Body of pancreas (tissue), 4 donors: ENCODE data around the gene TACO1. TPM values are rescaled to one million over a fixed set of nuclear protein-coding genes. Genes with fewer than 3 reads are reported as not detected.

Experiments used
- ATAC-seq: fragments of 150-250 bp; one replicate; pipeline ENCODE4 v1.9.1; 2016
- DNase-seq, 4 donors: peaks; one replicate each; pipeline ENCODE4 v3.0.0-alpha.2; 2019
- H3K27ac ChIP-seq, 4 donors: fragments of 200-600 bp; sonication (generic); 1 replicate in 3 of 4; 2 replicates in 1 of 4; pipeline versions ENCODE4 v1.5.1 to v1.6.1; 2016 to 2019; ENCODE audit warnings: mild to moderate bottlenecking in 1 of 4, mixed read lengths in 1 of 4, moderate library complexity in 1 of 4
- H3K27me3 ChIP-seq, 2 donors: fragments of 200-600 bp; sonication (generic); one replicate each; pipeline ENCODE4 v1.6.0; 2016; ENCODE audit warnings: mild to moderate bottlenecking in 1 of 2
- H3K36me3 ChIP-seq, 2 donors: fragments of 200-600 bp; sonication (generic); replicated peaks in 1 of 2; 2 replicates each; pipeline ENCODE4 v1.5.1; 2016; ENCODE audit warnings: low read depth in 2 of 2; ENCODE audit not compliant: insufficient read depth in 1 of 2
- H3K4me1 ChIP-seq: fragments of 200-600 bp; sonication (generic); one replicate; pipeline ENCODE4 v1.6.0; 2016
- H3K4me3 ChIP-seq, 2 donors: fragments of 200-600 bp; sonication (generic); 1 replicate in 1 of 2; 2 replicates in 1 of 2; pipeline ENCODE4 v1.5.1; 2016 to 2019
- H3K9me3 ChIP-seq, 3 donors: fragments of 200-600 bp; sonication (generic); 1 replicate in 2 of 3; 2 replicates in 1 of 3; pipeline ENCODE4 v1.5.1; 2016
- CTCF ChIP-seq, 7 experiments: fragments of 450-650 bp in 4 of 7; fragments of 200-600 bp in 3 of 7; sonication (generic) in 3 of 7; IDR thresholded peaks; one replicate each; pipeline ENCODE4 v1.5.1; 2016 to 2019; ENCODE audit warnings: antibody characterized with exemption in 7 of 7
- POLR2A ChIP-seq, 3 donors: fragments of 450-650 bp; IDR thresholded peaks; one replicate each; pipeline ENCODE4 v1.6.1; 2016; ENCODE audit warnings: antibody characterized with exemption in 3 of 3, mild to moderate bottlenecking in 2 of 3
- WGBS, 2 donors: methylation state at CpG; one replicate each; pipeline ENCODE4 v1.1.5; 2017; 5-methylcytosine and 5-hydroxymethylcytosine counted together
- intact Hi-C: fragments of 100-400 bp; cut with DNase I; formaldehyde crosslinking; loops from one replicate; pipeline ENCODE4 v1.15.1; 2023
- total RNA-seq, 2 donors: library from RNA; depleted of rRNA; stranded (reverse); fragments of >200 nt; gene quantifications; one replicate each; pipeline ENCODE4 v1.1.0, GENCODE V29; 2016

Gene TACO1
- total RNA-seq, 2 donors from 2014 or later: 9.3 to 10.5 TPM

GRCh38 chr17:63641692-63642448 is 41.2 kb downstream of the TACO1 start:
- H3K4me1 ChIP-seq: no peaks in the 10 kb centered on the region
- H3K27me3 ChIP-seq: no peaks in the 10 kb centered on the region
- intact Hi-C loops: no loop called here
- ATAC-seq (no peak), DNase-seq (peak in 2 of 4 donors; percentile 13 to 70)
- peaks cover 0 to 4% of the 10 kb centered on the region in 2 donors for H3K36me3 ChIP-seq
- H3K9me3 ChIP-seq: no peaks in the 10 kb centered on the region
- WGBS, 2 donors: 85 to 87% methylated on average over 4 of the region's 4 CpGs
- H3K27ac ChIP-seq: peak overlapping the region in 1 of 4 donors; percentile 33
- TF ChIP-seq POLR2A (IDR thresholded peaks at IDR 0.05) (no peak), CTCF (IDR thresholded peaks at IDR 0.05) (no peak)
- H3K4me3 ChIP-seq: no peak overlapping the region

- Histone ChIP-seq H3K4me3 (no peak overlapping the region), H3K9me3 (no peaks in the 10 kb centered on the region), H3K27me3 (no peaks in the 10 kb centered on the region), H3K36me3 (peaks cover 0 to 2% of the 10 kb centered on the region in 2 donors), H3K4me1 (no peaks in the 10 kb centered on the region), H3K27ac (no peak overlapping the region)
- intact Hi-C loops: no loop called here
- WGBS, 2 donors: 84 to 93% methylated on average over 7 of the region's 7 CpGs
- no peak for DNase-seq
- no peak for ATAC-seq
- TF ChIP-seq POLR2A (IDR thresholded peaks at IDR 0.05) (no peak), CTCF (IDR thresholded peaks at IDR 0.05) (no peak)
Observed at GRCh38 chr17:63644846-63645245, 44.2 kb downstream of the TACO1 start.

GRCh38 chr17:63645775-63646487 is 45.2 kb downstream of the TACO1 start:
- TF ChIP-seq CTCF (IDR thresholded peaks at IDR 0.05): no peak
- no peak for TF ChIP-seq POLR2A (IDR thresholded peaks at IDR 0.05)
- ATAC-seq: no peak
- Histone ChIP-seq H3K9me3 (no peaks in the 10 kb centered on the region), H3K4me3 (no peak overlapping the region), H3K36me3 (peaks cover 0 to 2% of the 10 kb centered on the region in 2 donors), H3K27ac (peak overlapping the region in 1 of 4 donors; percentile 44), H3K4me1 (no peaks in the 10 kb centered on the region), H3K27me3 (no peaks in the 10 kb centered on the region)
- intact Hi-C loops: no loop called here
- DNase-seq: no peak
- WGBS, 2 donors: 88% methylated on average over 5 of the region's 5 CpGs

GRCh38 chr17:63646488-63646806 is 45.8 kb downstream of the TACO1 start:
- Histone ChIP-seq H3K4me1 (no peaks in the 10 kb centered on the region), H3K36me3 (peaks cover 0 to 2% of the 10 kb centered on the region in 2 donors), H3K9me3 (no peaks in the 10 kb centered on the region), H3K27me3 (no peaks in the 10 kb centered on the region), H3K4me3 (no peak overlapping the region), H3K27ac (peak overlapping the region in 1 of 4 donors; percentile 44)
- TF ChIP-seq POLR2A (IDR thresholded peaks at IDR 0.05): no peak
- no peak for TF ChIP-seq CTCF (IDR thresholded peaks at IDR 0.05)
- DNase-seq: no peak
- intact Hi-C loops: no loop called here
- WGBS, 2 donors: 57 to 100% methylated on average over 1 of the region's 1 CpG
- ATAC-seq: no peak
